ENCODE measurements around the gene ZNF98.

The ZNF98 gene

DNA sequence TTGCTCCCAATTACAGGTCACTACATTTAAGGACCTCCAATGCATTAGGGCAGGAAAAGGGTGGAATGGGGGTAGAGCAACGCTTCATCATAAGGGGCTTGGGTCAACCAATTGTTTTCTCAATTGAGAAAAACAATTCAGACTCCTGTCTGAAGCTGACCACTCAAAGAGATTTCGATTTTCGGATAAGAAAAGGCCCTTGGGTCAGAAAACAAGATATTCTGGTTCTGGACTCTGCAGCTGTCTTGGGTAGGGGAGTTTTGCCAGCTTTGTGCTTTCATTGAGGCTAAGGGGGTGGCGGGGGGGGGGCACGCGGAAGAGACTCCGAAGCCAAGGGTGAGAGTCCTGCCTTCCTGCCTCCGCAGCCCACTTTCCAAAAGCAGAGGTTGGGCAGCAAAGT is 4.8 kb upstream of the ZNF98 start:
- Histone ChIP-seq H3K4me3 (replicated peaks; ENCODE audit: low read depth, low read length) (no peak overlapping the region), H3K36me3 (ENCODE audit: control insufficient read depth, insufficient read depth, low read length) (no peaks in the 10 kb centered on the region), H3K27me3 (replicated peaks; ENCODE audit: control insufficient read depth, insufficient read depth, low read length) (no peaks in the 10 kb centered on the region)
- no peak for DNase-seq (ENCODE audit: extremely low read depth, insufficient read length)
- TF ChIP-seq, protein P1, sequence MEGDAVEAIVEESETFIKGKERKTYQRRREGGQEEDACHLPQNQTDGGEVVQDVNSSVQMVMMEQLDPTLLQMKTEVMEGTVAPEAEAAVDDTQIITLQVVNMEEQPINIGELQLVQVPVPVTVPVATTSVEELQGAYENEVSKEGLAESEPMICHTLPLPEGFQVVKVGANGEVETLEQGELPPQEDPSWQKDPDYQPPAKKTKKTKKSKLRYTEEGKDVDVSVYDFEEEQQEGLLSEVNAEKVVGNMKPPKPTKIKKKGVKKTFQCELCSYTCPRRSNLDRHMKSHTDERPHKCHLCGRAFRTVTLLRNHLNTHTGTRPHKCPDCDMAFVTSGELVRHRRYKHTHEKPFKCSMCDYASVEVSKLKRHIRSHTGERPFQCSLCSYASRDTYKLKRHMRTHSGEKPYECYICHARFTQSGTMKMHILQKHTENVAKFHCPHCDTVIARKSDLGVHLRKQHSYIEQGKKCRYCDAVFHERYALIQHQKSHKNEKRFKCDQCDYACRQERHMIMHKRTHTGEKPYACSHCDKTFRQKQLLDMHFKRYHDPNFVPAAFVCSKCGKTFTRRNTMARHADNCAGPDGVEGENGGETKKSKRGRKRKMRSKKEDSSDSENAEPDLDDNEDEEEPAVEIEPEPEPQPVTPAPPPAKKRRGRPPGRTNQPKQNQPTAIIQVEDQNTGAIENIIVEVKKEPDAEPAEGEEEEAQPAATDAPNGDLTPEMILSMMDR (IDR thresholded peaks at IDR 0.05; ENCODE audit: insufficient read depth, low read length, poor library complexity, severe bottlenecking): no peak

DNA sequence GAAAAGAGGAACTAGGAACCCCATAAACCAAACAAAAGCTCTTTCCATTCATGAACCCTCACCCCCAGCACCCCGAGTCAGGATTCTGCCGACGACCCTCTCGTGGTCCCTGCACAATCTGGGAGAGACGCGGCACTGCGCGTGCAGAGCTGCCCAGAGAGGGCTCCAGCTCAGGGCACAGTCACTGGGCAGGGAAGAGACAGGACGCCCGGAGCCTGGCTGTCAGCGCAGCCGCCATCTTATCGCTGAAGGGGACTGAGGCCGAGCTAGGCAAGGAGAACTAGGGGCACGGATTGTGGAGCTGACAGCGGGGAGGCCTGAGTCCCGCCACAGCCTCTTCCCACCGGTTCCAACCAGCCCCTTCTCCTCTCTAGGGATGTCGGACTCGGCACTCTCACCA is 349 bp downstream of the ZNF98 start:
- no peak for DNase-seq (ENCODE audit: extremely low read depth, insufficient read length)
- Histone ChIP-seq H3K27me3 (replicated peaks; ENCODE audit: control insufficient read depth, insufficient read depth, low read length) (no peaks in the 10 kb centered on the region), H3K36me3 (ENCODE audit: control insufficient read depth, insufficient read depth, low read length) (no peaks in the 10 kb centered on the region), H3K4me3 (replicated peaks; ENCODE audit: low read depth, low read length) (no peak overlapping the region)
- TF ChIP-seq, protein P1 (IDR thresholded peaks at IDR 0.05; ENCODE audit: insufficient read depth, low read length, poor library complexity, severe bottlenecking): no peak

DNA sequence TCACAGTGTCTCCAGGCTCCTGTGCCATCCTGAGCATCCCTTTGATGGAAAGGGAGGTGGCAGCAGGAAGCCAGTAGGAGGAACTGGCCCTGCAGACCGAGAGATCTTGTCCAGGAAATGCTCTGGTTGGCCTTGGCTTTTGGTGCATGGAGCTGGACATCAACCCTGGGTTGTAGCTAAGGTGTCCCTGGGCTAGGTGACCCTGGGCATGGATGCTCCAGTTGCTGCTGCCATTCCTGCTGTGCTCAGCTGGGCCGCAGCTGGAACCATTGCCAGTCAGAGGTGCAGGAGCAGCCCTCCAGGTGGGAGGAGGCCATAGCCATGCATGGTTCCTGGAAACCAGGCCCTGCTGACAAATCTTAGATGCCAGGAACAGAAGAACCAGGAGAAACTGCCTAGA is 67.5 kb downstream of the ZNF98 start:
- TF ChIP-seq, protein P1 (IDR thresholded peaks at IDR 0.05; ENCODE audit: insufficient read depth, low read length, poor library complexity, severe bottlenecking): no peak
- DNase-seq (ENCODE audit: extremely low read depth, insufficient read length): no peak
- no peaks in the 10 kb centered on the region for H3K36me3 ChIP-seq (ENCODE audit: control insufficient read depth, insufficient read depth, low read length)
- H3K27me3 ChIP-seq (replicated peaks; ENCODE audit: control insufficient read depth, insufficient read depth, low read length): no peaks in the 10 kb centered on the region
- no peak overlapping the region for H3K4me3 ChIP-seq (replicated peaks; ENCODE audit: low read depth, low read length)

Measured in GM06990 (cell line).